ENCODE data around the gene MIS12. TPM values are rescaled to one million over a fixed set of nuclear protein-coding genes. Genes with fewer than 3 reads are reported as not detected.

Gene MIS12
- total and polyA plus RNA-seq, 2 of the 13 experiments (the other 11 are each of a cell fraction or from before 2014, with no cell fraction given), result 13.4 to 28.0 TPM

- TF ChIP-seq AHDC1 (CRISPR knock-in tag; IDR thresholded peaks at IDR 0.05; ENCODE audit: borderline replicate concordance) (no peak), ZNF816 (CRISPR knock-in tag; IDR thresholded peaks at IDR 0.05; ENCODE audit: borderline replicate concordance) (no peak), ZMYM3 (CRISPR knock-in tag; IDR thresholded peaks at IDR 0.05) (no peak), ZNF790 (CRISPR knock-in tag; IDR thresholded peaks at IDR 0.05; ENCODE audit: borderline replicate concordance) (no peak; the same call in 1 of the 2 replicates), ZSCAN22 (CRISPR knock-in tag; IDR thresholded peaks at IDR 0.05) (no peak), JUNB (CRISPR knock-in tag; IDR thresholded peaks at IDR 0.05; ENCODE audit: borderline replicate concordance) (no peak), SIN3B (IDR thresholded peaks at IDR 0.05; ENCODE audit: low read length) (no peak), ATAD3A (CRISPR knock-in tag; IDR thresholded peaks at IDR 0.05) (no peak), DR1 (CRISPR knock-in tag; IDR thresholded peaks at IDR 0.05) (peak; percentile 83; the same call in 1 of the 2 replicates), RCOR2 (CRISPR knock-in tag; IDR thresholded peaks at IDR 0.05) (no peak), ZNF615 (CRISPR knock-in tag; IDR thresholded peaks at IDR 0.05; ENCODE audit: borderline replicate concordance) (no peak), ZNF839 (CRISPR knock-in tag; IDR thresholded peaks at IDR 0.05; ENCODE audit: borderline replicate concordance) (no peak), RARG (CRISPR knock-in tag; IDR thresholded peaks at IDR 0.05; ENCODE audit: low read depth) (no peak), CBFB (CRISPR knock-in tag; IDR thresholded peaks at IDR 0.05) (no peak), ETV5 (CRISPR knock-in tag; IDR thresholded peaks at IDR 0.05; ENCODE audit: borderline replicate concordance) (no peak; the same call in 1 of the 2 replicates), RORA (CRISPR knock-in tag; IDR thresholded peaks at IDR 0.05) (no peak), SNAPC4 (CRISPR knock-in tag; IDR thresholded peaks at IDR 0.05) (no peak), SMAD9 (CRISPR knock-in tag; IDR thresholded peaks at IDR 0.05) (no peak)
- TF ChIP-seq, protein P1, sequence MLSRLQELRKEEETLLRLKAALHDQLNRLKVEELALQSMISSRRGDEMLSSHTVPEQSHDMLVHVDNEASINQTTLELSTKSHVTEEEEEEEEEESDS (CRISPR knock-in tag; IDR thresholded peaks at IDR 0.05; ENCODE audit: borderline replicate concordance), result no peak
These were observed 14.4 kb downstream of the MIS12 start (continued) for GRCh38 chr17:5500589-5501391.

All from HepG2 (cell line).